Activated CD8-positive, alpha-beta T cell treated with anti-CD3 and anti-CD28 coated beads for 36 hours (primary cell): ENCODE measurements around the gene ZNF365. TPM values are rescaled to one million over a fixed set of nuclear protein-coding genes. Genes with fewer than 3 reads are reported as not detected.

ENCODE experiments used
- ATAC-seq: fragments of 200-7000 bp; cut with Tn5 transposase; one replicate; pipeline ENCODE4 v1.10.0; 2021; ENCODE audit warnings: mild to moderate bottlenecking, moderate library complexity
- CTCF ChIA-PET: fragments of 350-600 bp; sonication (Branson Sonifier 250); formaldehyde crosslinking; loops from one replicate; lab custom pipeline; 2021; ENCODE audit warnings: antibody characterized with exemption; lab: Charles Lee
- POLR2A ChIA-PET: fragments of 350-600 bp; sonication (Branson Sonifier 250); formaldehyde crosslinking; loops from one replicate; lab custom pipeline; 2021; ENCODE audit warnings: antibody characterized with exemption; lab: Charles Lee
- DNase-seq: peaks from one replicate; pipeline ENCODE4 v3.0.0-alpha.2; 2020
- H3K27ac Mint-ChIP-seq: one replicate; pipeline ENCODE4 v1.8.0; 2021; ENCODE audit warnings: mild to moderate bottlenecking, mixed read lengths
- H3K27me3 Mint-ChIP-seq: one replicate; pipeline ENCODE4 v1.8.0; 2021; ENCODE audit warnings: mixed read lengths
- H3K36me3 Mint-ChIP-seq: one replicate; pipeline ENCODE4 v1.8.0; 2021; ENCODE audit warnings: low read depth, mixed read lengths
- H3K4me1 Mint-ChIP-seq: one replicate; pipeline ENCODE4 v1.8.0; 2021; ENCODE audit warnings: low read depth, mixed read lengths
- H3K4me3 Mint-ChIP-seq: one replicate; pipeline ENCODE4 v1.8.0; 2021; ENCODE audit warnings: mild to moderate bottlenecking, moderate library complexity, mixed read lengths
- H3K9me3 Mint-ChIP-seq: one replicate; pipeline ENCODE4 v1.8.0; 2021; ENCODE audit warnings: mixed read lengths
- intact Hi-C: fragments of 100-400 bp; cut with micrococcal nuclease; formaldehyde crosslinking; loops from one replicate; pipeline ENCODE4 v1.10.0; 2022
- total RNA-seq, 2 experiments: library from RNA; stranded (reverse); gene quantifications; one replicate each; pipeline ENCODE4 v1.2.3, GENCODE V29; 2021
- TF ChIP-seq, protein P1 (sequence below): fragments of 200-600 bp; IDR thresholded peaks from one replicate; pipeline ENCODE4 v1.8.0; 2022; ENCODE audit warnings: antibody characterized with exemption, mild to moderate bottlenecking

Gene ZNF365, protein sequence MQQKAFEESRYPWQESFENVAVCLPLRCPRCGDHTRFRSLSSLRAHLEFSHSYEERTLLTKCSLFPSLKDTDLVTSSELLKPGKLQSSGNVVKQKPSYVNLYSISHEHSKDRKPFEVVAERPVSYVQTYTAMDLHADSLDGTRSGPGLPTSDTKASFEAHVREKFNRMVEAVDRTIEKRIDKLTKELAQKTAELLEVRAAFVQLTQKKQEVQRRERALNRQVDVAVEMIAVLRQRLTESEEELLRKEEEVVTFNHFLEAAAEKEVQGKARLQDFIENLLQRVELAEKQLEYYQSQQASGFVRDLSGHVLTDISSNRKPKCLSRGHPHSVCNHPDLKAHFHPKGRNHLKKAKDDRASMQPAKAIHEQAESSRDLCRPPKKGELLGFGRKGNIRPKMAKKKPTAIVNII
- not detected for total RNA-seq

DNA sequence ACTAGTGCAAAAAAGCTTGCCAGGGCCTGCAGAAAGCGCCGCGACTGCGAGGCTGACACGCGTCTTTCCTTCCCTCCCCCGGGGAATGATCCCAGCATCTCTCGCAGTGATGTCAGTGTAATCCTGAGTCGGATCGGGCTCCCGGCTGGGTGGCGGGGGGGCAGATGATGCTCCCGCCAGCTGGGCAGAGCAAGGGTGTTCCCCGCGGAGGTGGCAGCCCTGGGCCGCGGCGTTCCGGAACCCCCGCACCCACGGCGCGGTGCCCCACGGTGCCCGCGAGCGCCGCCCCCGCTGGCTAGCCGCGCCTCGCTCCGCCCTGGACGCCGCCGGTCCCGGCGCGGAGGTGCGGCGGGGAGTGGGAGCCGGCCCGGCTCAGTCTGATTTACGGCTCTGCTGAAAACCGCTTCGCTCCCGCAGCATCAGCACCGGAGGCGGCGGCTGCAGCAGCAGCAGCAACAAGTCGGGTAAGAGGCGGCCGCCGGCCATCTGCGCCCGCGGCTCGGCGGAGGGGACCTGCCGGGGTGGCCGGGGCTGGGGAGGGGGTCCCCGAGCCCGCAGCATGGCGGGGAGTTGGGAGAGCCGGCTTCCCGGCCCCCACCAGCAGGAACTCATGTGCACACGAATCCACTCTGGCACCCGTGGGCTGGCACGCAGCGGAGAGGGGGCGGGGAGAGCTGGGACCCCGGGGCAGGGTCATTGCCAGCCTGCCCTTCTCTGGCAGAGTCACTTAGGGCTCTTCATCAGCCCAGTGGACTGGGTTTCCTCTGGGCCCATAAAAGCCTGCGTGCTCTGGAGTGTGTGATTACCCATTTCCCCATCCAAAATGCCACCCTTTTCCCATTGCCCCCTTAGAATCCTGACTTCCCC, at the start of gene ZNF365:
Gene ZNF365, plus strand, starts transcription at position 375 of the 867 bp plus-strand sequence. CDS start 1,825 bp downstream, outside the sequence.
- TF ChIP-seq, protein P1, sequence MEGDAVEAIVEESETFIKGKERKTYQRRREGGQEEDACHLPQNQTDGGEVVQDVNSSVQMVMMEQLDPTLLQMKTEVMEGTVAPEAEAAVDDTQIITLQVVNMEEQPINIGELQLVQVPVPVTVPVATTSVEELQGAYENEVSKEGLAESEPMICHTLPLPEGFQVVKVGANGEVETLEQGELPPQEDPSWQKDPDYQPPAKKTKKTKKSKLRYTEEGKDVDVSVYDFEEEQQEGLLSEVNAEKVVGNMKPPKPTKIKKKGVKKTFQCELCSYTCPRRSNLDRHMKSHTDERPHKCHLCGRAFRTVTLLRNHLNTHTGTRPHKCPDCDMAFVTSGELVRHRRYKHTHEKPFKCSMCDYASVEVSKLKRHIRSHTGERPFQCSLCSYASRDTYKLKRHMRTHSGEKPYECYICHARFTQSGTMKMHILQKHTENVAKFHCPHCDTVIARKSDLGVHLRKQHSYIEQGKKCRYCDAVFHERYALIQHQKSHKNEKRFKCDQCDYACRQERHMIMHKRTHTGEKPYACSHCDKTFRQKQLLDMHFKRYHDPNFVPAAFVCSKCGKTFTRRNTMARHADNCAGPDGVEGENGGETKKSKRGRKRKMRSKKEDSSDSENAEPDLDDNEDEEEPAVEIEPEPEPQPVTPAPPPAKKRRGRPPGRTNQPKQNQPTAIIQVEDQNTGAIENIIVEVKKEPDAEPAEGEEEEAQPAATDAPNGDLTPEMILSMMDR: no peak
- intact Hi-C loops: no loop called here
- POLR2A ChIA-PET: no interaction called here
- peaks cover 26% of the 10 kb centered on the region for H3K27me3 Mint-ChIP-seq
- ATAC-seq: peak; percentile 83
- H3K9me3 Mint-ChIP-seq: no peaks in the 10 kb centered on the region
- peak within 1 kb of the TSS; percentile 62 for H3K4me3 Mint-ChIP-seq
- H3K36me3 Mint-ChIP-seq: no peaks in the 10 kb centered on the region
- DNase-seq: peak; percentile 56
- CTCF ChIA-PET: no interaction called here
- H3K4me1 Mint-ChIP-seq: peaks cover 7% of the 10 kb centered on the region
- no peak within 1 kb of the TSS for H3K27ac Mint-ChIP-seq

DNA sequence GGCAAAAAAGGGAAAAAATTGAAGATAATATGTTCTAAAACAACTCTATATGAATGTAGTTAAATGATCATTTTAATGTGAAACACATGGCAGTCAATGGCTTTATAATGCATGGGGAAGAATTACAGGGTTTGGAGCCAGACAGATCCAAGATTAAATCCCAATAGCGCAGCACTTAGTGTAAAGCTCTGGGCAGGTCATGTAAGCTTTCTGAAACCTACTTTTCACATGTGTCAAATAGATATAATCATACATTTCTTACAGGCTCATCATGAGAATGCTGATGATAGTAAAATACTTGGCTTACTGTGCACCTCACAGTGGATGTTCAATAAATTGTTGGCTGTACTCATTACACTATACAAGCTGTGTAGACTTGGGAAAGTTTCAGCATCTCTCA, 48.0 kb upstream of the ZNF365 start:
- CTCF ChIA-PET: interaction anchor here (1.6 kb wide), 1 partner anchor 10 kb away, joined by 4 read pairs; no protein-coding TSS in a partner anchor
- Mint-ChIP-seq H3K4me3 (no peak overlapping the region), H3K27ac (no peak overlapping the region), H3K36me3 (no peaks in the 10 kb centered on the region), H3K27me3 (peaks cover 23% of the 10 kb centered on the region), H3K9me3 (no peaks in the 10 kb centered on the region), H3K4me1 (no peaks in the 10 kb centered on the region)
- POLR2A ChIA-PET: no interaction called here
- TF ChIP-seq, protein P1: no peak
- no peak for DNase-seq
- no peak for ATAC-seq
- intact Hi-C loops: no loop called here

DNA sequence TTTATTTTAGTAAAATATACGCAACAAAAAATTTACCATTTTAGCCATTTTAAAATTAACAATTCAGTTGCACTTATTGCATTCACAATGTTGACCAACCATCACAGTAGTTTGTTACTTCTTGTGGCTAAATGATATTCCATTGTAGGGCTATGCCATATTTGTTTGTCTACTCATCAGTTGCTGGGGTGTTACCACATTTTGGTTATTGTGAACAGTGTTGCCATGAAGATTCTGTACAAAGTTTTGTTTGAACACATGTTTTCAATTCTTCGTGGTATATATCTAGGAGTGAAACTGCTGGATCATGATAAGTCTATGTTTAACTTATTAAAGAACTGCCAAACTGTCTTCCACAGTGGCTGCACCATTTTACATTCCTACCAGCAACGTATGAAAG, 46.3 kb upstream of the ZNF365 start:
- intact Hi-C loops: no loop called here
- Mint-ChIP-seq H3K27me3 (peaks cover 15% of the 10 kb centered on the region), H3K4me3 (no peak overlapping the region), H3K27ac (no peak overlapping the region), H3K9me3 (peaks cover 5% of the 10 kb centered on the region), H3K36me3 (no peaks in the 10 kb centered on the region), H3K4me1 (no peaks in the 10 kb centered on the region)
- ChIA-PET POLR2A (no interaction called here), CTCF (no interaction called here)
- ATAC-seq: no peak
- no peak for DNase-seq
- TF ChIP-seq, protein P1: no peak

DNA sequence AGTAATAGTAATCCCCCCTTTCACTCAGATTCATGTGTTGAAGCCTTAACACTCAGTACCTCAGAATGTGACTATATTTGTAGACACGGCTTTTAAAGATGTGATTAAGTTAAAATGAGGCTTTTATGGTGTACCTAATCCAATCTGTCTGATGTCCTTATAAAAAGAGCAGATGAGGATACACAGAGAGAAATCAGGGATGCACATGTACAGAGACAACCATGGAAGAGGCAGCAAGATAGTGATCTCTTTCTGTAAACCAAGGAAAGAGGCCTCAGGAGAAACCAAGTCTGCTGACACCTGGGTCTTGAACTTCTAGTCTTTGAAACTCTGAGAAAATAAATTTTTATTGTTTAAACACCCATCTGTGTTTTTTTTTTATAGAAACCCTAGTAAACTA, 44.0 kb upstream of the ZNF365 start:
- intact Hi-C loops: no loop called here
- H3K36me3 Mint-ChIP-seq: no peaks in the 10 kb centered on the region
- peaks cover 6% of the 10 kb centered on the region for H3K9me3 Mint-ChIP-seq
- H3K27me3 Mint-ChIP-seq: peaks cover 10% of the 10 kb centered on the region
- DNase-seq (no peak), ATAC-seq (no peak)
- ChIA-PET POLR2A (no interaction called here), CTCF (no interaction called here)
- H3K4me1 Mint-ChIP-seq: no peaks in the 10 kb centered on the region
- no peak overlapping the region for H3K27ac Mint-ChIP-seq
- TF ChIP-seq, protein P1: no peak
- H3K4me3 Mint-ChIP-seq: no peak overlapping the region

DNA sequence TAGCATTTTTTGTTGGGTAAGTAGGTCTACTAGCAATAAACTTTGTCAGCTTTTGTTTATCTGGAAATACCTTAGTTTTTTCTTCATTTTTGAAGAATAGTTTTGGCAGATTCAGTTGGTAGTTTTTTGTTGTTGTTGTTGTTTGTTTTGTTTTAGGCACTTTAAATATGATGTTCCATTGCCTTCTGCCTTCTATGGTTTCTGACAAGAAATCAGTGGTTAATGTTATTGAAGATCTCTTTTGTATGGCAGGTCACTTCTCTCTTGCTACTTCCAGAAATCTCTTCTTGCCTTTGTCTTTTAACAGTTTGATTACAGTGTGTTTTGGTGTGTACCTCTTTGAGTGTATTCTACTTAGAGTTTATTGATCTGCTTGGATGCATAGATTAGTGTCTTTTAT, 41.8 kb upstream of the ZNF365 start:
- Mint-ChIP-seq H3K27ac (no peak overlapping the region), H3K4me3 (no peak overlapping the region), H3K27me3 (peaks cover 10% of the 10 kb centered on the region), H3K9me3 (peaks cover 6% of the 10 kb centered on the region), H3K4me1 (no peaks in the 10 kb centered on the region), H3K36me3 (no peaks in the 10 kb centered on the region)
- TF ChIP-seq, protein P1: no peak
- ChIA-PET POLR2A (no interaction called here), CTCF (no interaction called here)
- ATAC-seq (no peak), DNase-seq (no peak)
- intact Hi-C loops: no loop called here
